ENCODE data around the gene CHST15.

CHST15 gene

GRCh38 chr10:124022066-124022465 is 71.3 kb downstream of the CHST15 start:
- H3K27ac Mint-ChIP-seq, result no peak overlapping the region

GRCh38 chr10:124020981-124021815 is 72.2 kb downstream of the CHST15 start:
- Mint-ChIP-seq H3K4me3 (peak overlapping the region; percentile 27), H3K4me1 (peaks cover 76% of the 10 kb centered on the region), H3K27me3 (ENCODE audit: low read depth, poor library complexity) (peaks cover 35% of the 10 kb centered on the region), H3K27ac (no peak overlapping the region), H3K9me3 (no peaks in the 10 kb centered on the region), H3K36me3 (ENCODE audit: low read depth) (no peaks in the 10 kb centered on the region)
- TF ChIP-seq CTCF (IDR thresholded peaks at IDR 0.05), result no peak
- no peak for DNase-seq

More at GRCh38 chr10:124022066-124022465, 71.3 kb downstream of the CHST15 start:
- Mint-ChIP-seq H3K4me1 (peaks cover 76% of the 10 kb centered on the region), H3K27me3 (ENCODE audit: low read depth, poor library complexity) (peaks cover 32% of the 10 kb centered on the region), H3K9me3 (no peaks in the 10 kb centered on the region), H3K4me3 (no peak overlapping the region), H3K36me3 (ENCODE audit: low read depth) (no peaks in the 10 kb centered on the region)
- no peak for DNase-seq
- TF ChIP-seq CTCF (IDR thresholded peaks at IDR 0.05), result no peak

GRCh38 chr10:124019886-124020797 is 73.3 kb downstream of the CHST15 start:
- Mint-ChIP-seq H3K9me3 (no peaks in the 10 kb centered on the region), H3K4me3 (no peak overlapping the region), H3K27me3 (ENCODE audit: low read depth, poor library complexity) (peaks cover 35% of the 10 kb centered on the region), H3K27ac (no peak overlapping the region), H3K36me3 (ENCODE audit: low read depth) (no peaks in the 10 kb centered on the region), H3K4me1 (peaks cover 66% of the 10 kb centered on the region)
- DNase-seq, result no peak
- TF ChIP-seq CTCF (IDR thresholded peaks at IDR 0.05), result no peak

- TF ChIP-seq CTCF (IDR thresholded peaks at IDR 0.05), result no peak
- peaks cover 4% of the 10 kb centered on the region for H3K9me3 Mint-ChIP-seq
- H3K4me1 Mint-ChIP-seq, result peaks cover 66% of the 10 kb centered on the region
- H3K4me3 Mint-ChIP-seq, result no peak overlapping the region
- peaks cover 35% of the 10 kb centered on the region for H3K27me3 Mint-ChIP-seq (ENCODE audit: low read depth, poor library complexity)
- no peak for DNase-seq
- no peak overlapping the region for H3K27ac Mint-ChIP-seq
- peaks cover 4% of the 10 kb centered on the region for H3K36me3 Mint-ChIP-seq (ENCODE audit: low read depth)
These were observed 74.4 kb downstream of the CHST15 start for GRCh38 chr10:124018886-124019525.

- Mint-ChIP-seq H3K27ac (no peak overlapping the region), H3K4me3 (no peak overlapping the region), H3K4me1 (peaks cover 62% of the 10 kb centered on the region), H3K36me3 (ENCODE audit: low read depth) (peaks cover 17% of the 10 kb centered on the region), H3K27me3 (ENCODE audit: low read depth, poor library complexity) (peaks cover 33% of the 10 kb centered on the region), H3K9me3 (peaks cover 17% of the 10 kb centered on the region)
- no peak for DNase-seq
- no peak for TF ChIP-seq CTCF (IDR thresholded peaks at IDR 0.05)
These were observed 75.7 kb downstream of the CHST15 start for GRCh38 chr10:124017729-124018128.

All from nephron progenitor cell (in vitro differentiated cells).